Stimulated activated CD4-positive, alpha-beta T cell treated with anti-CD3 and anti-CD28 coated beads, TNF-alpha, amount 100 ng/mL, for 4 hours (primary cell): ENCODE results near the gene RHPN2.
"Not testable (repeated sequence)": the region's sequence is repeated elsewhere in the genome, so short reads cannot be mapped to it uniquely, and the experiment has no call there.

Experiments
- DNase-seq, 3 experiments: peaks; one replicate each; pipeline ENCODE4 v3.0.0-alpha.2; 2020; ENCODE audit warnings: low read depth in 3 of 3

The RHPN2 gene

GRCh38 chr19:33029746-33030303 is 34.9 kb downstream of the RHPN2 start:
- no peak for DNase-seq

GRCh38 chr19:33026602-33027001 is 38.1 kb downstream of the RHPN2 start:
- not testable (repeated sequence) for DNase-seq

- DNase-seq = not testable (repeated sequence)
Observed at GRCh38 chr19:33025468-33026238, 39.0 kb downstream of the RHPN2 start.

- DNase-seq = no peak
Observed at GRCh38 chr19:33024398-33024797, 40.3 kb downstream of the RHPN2 start.

- DNase-seq = no peak
Observed at GRCh38 chr19:33022472-33023116, 42.1 kb downstream of the RHPN2 start.

GRCh38 chr19:33010891-33011290 is 53.8 kb downstream of the RHPN2 start:
- DNase-seq = not testable (repeated sequence)

GRCh38 chr19:33008738-33009137 is 56.0 kb downstream of the RHPN2 start:
- DNase-seq = no peak

- no peak for DNase-seq
Observed at GRCh38 chr19:33005440-33005839, 59.2 kb downstream of the RHPN2 start.

GRCh38 chr19:33003424-33004024 is 61.2 kb downstream of the RHPN2 start:
- not testable (repeated sequence) for DNase-seq

GRCh38 chr19:33002126-33002865 is 62.4 kb downstream of the RHPN2 start:
- not testable (repeated sequence) for DNase-seq

- no peak for DNase-seq
Observed at GRCh38 chr19:33000910-33001309, 63.8 kb downstream of the RHPN2 start.

GRCh38 chr19:33000510-33000909 is 64.2 kb downstream of the RHPN2 start:
- DNase-seq = no peak

GRCh38 chr19:32998722-32999121 is 66.0 kb downstream of the RHPN2 start:
- no peak for DNase-seq

- no peak for DNase-seq
Observed at GRCh38 chr19:32997716-32998355, 66.9 kb downstream of the RHPN2 start.

GRCh38 chr19:32997061-32997464 is 67.6 kb downstream of the RHPN2 start:
- DNase-seq = not testable (repeated sequence)

GRCh38 chr19:32995966-32996365 is 68.7 kb downstream of the RHPN2 start:
- DNase-seq = not testable (repeated sequence)

- no peak for DNase-seq
Observed at GRCh38 chr19:32988724-32989123, 76.0 kb downstream of the RHPN2 start.

- DNase-seq = not testable (repeated sequence)
Observed at GRCh38 chr19:32988254-32988653, 76.4 kb downstream of the RHPN2 start.

GRCh38 chr19:32982488-32982887 is 82.2 kb downstream of the RHPN2 start:
- DNase-seq = not testable (repeated sequence)

- DNase-seq = not testable (repeated sequence)
Observed at GRCh38 chr19:32979807-32980206, 84.9 kb downstream of the RHPN2 start.

GRCh38 chr19:32977813-32978212 is 86.9 kb downstream of the RHPN2 start:
- not testable (repeated sequence) for DNase-seq
